Fibroblast of lung (primary cell): ENCODE results near the gene EPHA8. TPM values are rescaled to one million over a fixed set of nuclear protein-coding genes. Genes with fewer than 3 reads are reported as not detected.

ENCODE experiments used
- DNase-seq, 2 donors: peaks; one replicate each; pipeline versions ENCODE4 v3.0.0 to v3.0.0-alpha.2; 2010; ENCODE audit warnings: low read depth in 2 of 2
- H2AFZ ChIP-seq: 2 replicates; pipeline ENCODE4 v1.5.1; 2012; ENCODE audit warnings: low read length, control low read depth, inconsistent platforms
- H3K27ac ChIP-seq: 2 replicates; pipeline ENCODE4 v1.5.1; 2011; ENCODE audit warnings: low read length, control low read depth; ENCODE audit not compliant: insufficient read depth
- H3K27me3 ChIP-seq: 2 replicates; pipeline ENCODE4 v1.5.1; 2011; ENCODE audit warnings: mild to moderate bottlenecking, low read length; ENCODE audit not compliant: control insufficient read depth, insufficient read depth
- H3K36me3 ChIP-seq: 2 replicates; pipeline ENCODE4 v1.5.1; 2011; ENCODE audit warnings: low read length; ENCODE audit not compliant: control insufficient read depth, insufficient read depth
- H3K4me1 ChIP-seq: 2 replicates; pipeline ENCODE4 v1.5.1; 2011; ENCODE audit warnings: low read length; ENCODE audit not compliant: control insufficient read depth, insufficient read depth; ENCODE audit errors: extremely low read depth
- H3K4me2 ChIP-seq: 2 replicates; pipeline ENCODE4 v1.5.1; 2011; ENCODE audit warnings: low read length, control low read depth; ENCODE audit not compliant: insufficient read depth; ENCODE audit errors: extremely low read depth
- H3K4me3 ChIP-seq, 4 experiments: fragments of 200-600 bp in 1 of 4; sonication (generic) in 1 of 4; replicated peaks in 1 of 4; 2 replicates each; pipeline ENCODE4 v1.5.1; 2011 to 2016; ENCODE audit warnings: low read length in 4 of 4, low read depth in 3 of 4, mild to moderate bottlenecking in 3 of 4, control low read depth in 2 of 4, inconsistent platforms in 1 of 4, mixed read lengths in 1 of 4; ENCODE audit not compliant: insufficient read depth in 1 of 4; ENCODE audit errors: control extremely low read depth in 1 of 4
- H3K79me2 ChIP-seq: 2 replicates; pipeline ENCODE4 v1.5.1; 2012; ENCODE audit warnings: mild to moderate bottlenecking, low read length, inconsistent platforms; ENCODE audit not compliant: control insufficient read depth, insufficient read depth
- H3K9ac ChIP-seq: 2 replicates; pipeline ENCODE4 v1.5.1; 2011; ENCODE audit warnings: mild to moderate bottlenecking, low read length, control low read depth; ENCODE audit not compliant: insufficient read depth
- H3K9me3 ChIP-seq: 2 replicates; pipeline ENCODE4 v1.5.1; 2012; ENCODE audit warnings: low read depth, low read length; ENCODE audit not compliant: control insufficient read depth, insufficient read depth
- H4K20me1 ChIP-seq: 2 replicates; pipeline ENCODE4 v1.5.1; 2011; ENCODE audit warnings: low read length; ENCODE audit not compliant: control insufficient read depth, insufficient read depth; ENCODE audit errors: extremely low read depth
- EZH2 ChIP-seq: IDR thresholded peaks from 2 replicates; pipeline ENCODE4 v1.5.1; 2012; ENCODE audit warnings: low read length, control low read depth, mild to moderate bottlenecking; ENCODE audit errors: missing control alignments
- polyA plus RNA-seq, 2 donors: library from polyadenylated mRNA; depleted of rRNA in 1 of 2; stranded (reverse) in 1 of 2; unstranded in 1 of 2; fragments of >200 nt; gene quantifications; 2 replicates each; pipeline ENCODE4 v1.2.1, GENCODE V29; 2011 to 2012; ENCODE audit warnings: missing spikeins in 1 of 2
- total RNA-seq: library from RNA; depleted of rRNA; stranded (reverse); fragments of >200 nt; gene quantifications from 2 replicates; pipeline ENCODE4 v1.2.1, GENCODE V29; 2014
- TF ChIP-seq, protein P1 (sequence below), 2 donors: IDR thresholded peaks in 1 of 2; conservative IDR thresholded peaks in 1 of 2; 1 replicate in 1 of 2; 2 replicates in 1 of 2; pipeline ENCODE4 v1.5.1; 2011 to 2012; ENCODE audit warnings: low read length in 2 of 2, control low read depth in 1 of 2, inconsistent platforms in 1 of 2, low read depth in 1 of 2, mild to moderate bottlenecking in 1 of 2

EPHA8 gene
- total and polyA plus RNA-seq, 2 donors (not counting 1 experiment from before 2014, with no cell fraction given), result not detected

DNA sequence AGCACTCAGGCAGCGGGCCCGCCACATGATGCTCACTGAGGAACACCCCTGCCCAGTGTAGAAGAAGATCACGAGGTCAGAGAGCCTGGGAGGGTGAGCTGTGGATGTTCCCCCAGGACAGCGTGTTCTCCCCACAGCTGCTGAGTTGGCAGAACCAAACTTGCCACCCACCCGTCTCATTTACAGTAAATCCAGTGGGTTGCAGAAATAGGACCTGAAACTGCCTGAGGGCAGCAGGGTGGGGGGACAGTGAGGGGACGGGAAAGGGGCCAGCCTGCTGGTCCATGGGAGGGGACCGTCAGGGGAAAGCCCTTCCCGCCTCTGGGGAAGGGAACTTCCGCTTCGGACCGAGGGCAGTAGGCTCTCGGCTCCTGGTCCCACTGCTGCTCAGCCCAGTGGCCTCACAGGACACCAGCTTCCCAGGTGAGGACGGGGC lies 89.6 kb downstream of the EPHA8 start, which contains the start of gene C1QB:
Gene C1QB (plus strand): TSS at position 356 of the 436 bp plus-strand sequence. CDS start 6,227 bp downstream, outside the sequence.
- H3K27me3 ChIP-seq, result peaks cover 13% of the 10 kb centered on the region
- no peak within 1 kb of the TSS for H3K4me2 ChIP-seq
- no peak within 1 kb of the TSS for H2AFZ ChIP-seq
- no peaks in the 10 kb centered on the region for H3K9me3 ChIP-seq
- TF ChIP-seq EZH2, result no peak
- TF ChIP-seq, protein P1, sequence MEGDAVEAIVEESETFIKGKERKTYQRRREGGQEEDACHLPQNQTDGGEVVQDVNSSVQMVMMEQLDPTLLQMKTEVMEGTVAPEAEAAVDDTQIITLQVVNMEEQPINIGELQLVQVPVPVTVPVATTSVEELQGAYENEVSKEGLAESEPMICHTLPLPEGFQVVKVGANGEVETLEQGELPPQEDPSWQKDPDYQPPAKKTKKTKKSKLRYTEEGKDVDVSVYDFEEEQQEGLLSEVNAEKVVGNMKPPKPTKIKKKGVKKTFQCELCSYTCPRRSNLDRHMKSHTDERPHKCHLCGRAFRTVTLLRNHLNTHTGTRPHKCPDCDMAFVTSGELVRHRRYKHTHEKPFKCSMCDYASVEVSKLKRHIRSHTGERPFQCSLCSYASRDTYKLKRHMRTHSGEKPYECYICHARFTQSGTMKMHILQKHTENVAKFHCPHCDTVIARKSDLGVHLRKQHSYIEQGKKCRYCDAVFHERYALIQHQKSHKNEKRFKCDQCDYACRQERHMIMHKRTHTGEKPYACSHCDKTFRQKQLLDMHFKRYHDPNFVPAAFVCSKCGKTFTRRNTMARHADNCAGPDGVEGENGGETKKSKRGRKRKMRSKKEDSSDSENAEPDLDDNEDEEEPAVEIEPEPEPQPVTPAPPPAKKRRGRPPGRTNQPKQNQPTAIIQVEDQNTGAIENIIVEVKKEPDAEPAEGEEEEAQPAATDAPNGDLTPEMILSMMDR (conservative IDR thresholded peaks at IDR 0.05 in 1 of 2, IDR thresholded peaks at IDR 0.05 in 1 of 2; ENCODE audit: low read depth in 1 of 2, low read length in 2 of 2), result no peak
- H4K20me1 ChIP-seq, result no peaks in the 10 kb centered on the region
- no peak within 1 kb of the TSS for H3K4me3 ChIP-seq
- no peaks in the 10 kb centered on the region for H3K4me1 ChIP-seq
- DNase-seq, result no peak
- no peaks in the 10 kb centered on the region for H3K36me3 ChIP-seq
- H3K27ac ChIP-seq, result no peak within 1 kb of the TSS
- H3K79me2 ChIP-seq, result no peaks in the 10 kb centered on the region
- no peak within 1 kb of the TSS for H3K9ac ChIP-seq

Other genes starting within 250 kb of the EPHA8 start
- 9.5 and 12.4 TPM in 2 replicates for gene ZBTB40, start 111.6 kb upstream of the EPHA8 start, total RNA-seq
- gene ZBTB40, start 111.6 kb upstream of the EPHA8 start, polyA plus RNA-seq, result 3.4 and 3.5 TPM in 2 replicates
- gene C1QA, start 73.1 kb downstream of the EPHA8 start, total RNA-seq, result 0.26 TPM in 1 of 2 replicates, not detected in the other
- gene C1QA, start 73.1 kb downstream of the EPHA8 start, polyA plus RNA-seq, result not detected in 2 replicates
- not detected in 2 replicates for gene C1QC, start 80.1 kb downstream of the EPHA8 start, total RNA-seq
- gene C1QC, start 80.1 kb downstream of the EPHA8 start, polyA plus RNA-seq, result not detected in 2 replicates
- not detected in 2 replicates for gene C1QB, start 89.7 kb downstream of the EPHA8 start, total RNA-seq
- gene C1QB, start 89.7 kb downstream of the EPHA8 start, polyA plus RNA-seq, result not detected in 2 replicates
- gene EPHB2, start 147.3 kb downstream of the EPHA8 start, total RNA-seq, result 11.2 and 12.3 TPM in 2 replicates
- 4.1 and 21.8 TPM in 2 replicates for gene EPHB2, start 147.3 kb downstream of the EPHA8 start, polyA plus RNA-seq